Measurements from ENCODE around the gene ATP11A.

The ATP11A gene

GRCh38 chr13:112744168-112745021, 54.6 kb downstream of the ATP11A start:
- FAIRE-seq, result no peak

- FAIRE-seq, result no peak
Observed at GRCh38 chr13:112746044-112746443, 56.2 kb downstream of the ATP11A start.

GRCh38 chr13:112747256-112747655, 57.4 kb downstream of the ATP11A start:
- no peak for FAIRE-seq

- FAIRE-seq, result no peak
Observed at GRCh38 chr13:112748947-112749735, 59.3 kb downstream of the ATP11A start.

GRCh38 chr13:112750570-112750969, 60.7 kb downstream of the ATP11A start:
- FAIRE-seq, result no peak

GRCh38 chr13:112751617-112752016, 61.8 kb downstream of the ATP11A start:
- FAIRE-seq, result no peak

- FAIRE-seq, result no peak
Observed at GRCh38 chr13:112752211-112752610, 62.4 kb downstream of the ATP11A start.

- FAIRE-seq, result no peak
Observed at GRCh38 chr13:112752711-112753541, 63.1 kb downstream of the ATP11A start.

- FAIRE-seq, result no peak
Observed at GRCh38 chr13:112753833-112754232, 64.0 kb downstream of the ATP11A start.

GRCh38 chr13:112754281-112755025, 64.6 kb downstream of the ATP11A start:
- FAIRE-seq, result no peak

- no peak for FAIRE-seq
Observed at GRCh38 chr13:112755331-112755730, 65.5 kb downstream of the ATP11A start.

- FAIRE-seq, result no peak
Observed at GRCh38 chr13:112756081-112756480, 66.2 kb downstream of the ATP11A start.

- FAIRE-seq, result no peak
Observed at GRCh38 chr13:112756511-112756966, 66.7 kb downstream of the ATP11A start.

- FAIRE-seq, result no peak
Observed at GRCh38 chr13:112756967-112757758, 67.3 kb downstream of the ATP11A start.

- FAIRE-seq, result no peak
Observed at GRCh38 chr13:112757759-112758086, 67.9 kb downstream of the ATP11A start.

GRCh38 chr13:112759053-112759452, 69.2 kb downstream of the ATP11A start:
- no peak for FAIRE-seq

- FAIRE-seq, result no peak
Observed at GRCh38 chr13:112759827-112760226, 70.0 kb downstream of the ATP11A start.

- FAIRE-seq, result no peak
Observed at GRCh38 chr13:112760435-112760834, 70.6 kb downstream of the ATP11A start.

GRCh38 chr13:112760931-112761330, 71.1 kb downstream of the ATP11A start:
- no peak for FAIRE-seq

- no peak for FAIRE-seq
Observed at GRCh38 chr13:112761701-112762689, 72.2 kb downstream of the ATP11A start.
